GM23248 (cell line): Measurements from ENCODE around the gene MDFIC.

Source experiments
- EZH2 ChIP-seq: fragments of 200-600 bp; sonication (generic); IDR thresholded peaks from 2 replicates; pipeline ENCODE4 v1.6.1; 2018; ENCODE audit warnings: antibody characterized with exemption, mild to moderate bottlenecking; ENCODE audit not compliant: insufficient read depth, poor library complexity, severe bottlenecking
- EZH2phosphoT487 ChIP-seq: fragments of 200-600 bp; sonication (generic); IDR thresholded peaks from 2 replicates; pipeline ENCODE4 v1.6.1; 2018; ENCODE audit warnings: antibody characterized with exemption, moderate library complexity, mild to moderate bottlenecking, low read depth; ENCODE audit not compliant: insufficient read depth

- TF ChIP-seq EZH2phosphoT487 = no peak
- no peak for TF ChIP-seq EZH2
Measured at GRCh38 chr7:114988755-114989375, 67.0 kb downstream of the MDFIC start.
